ENCODE results near the gene CRELD2.

CRELD2 gene

GRCh38 chr22:49966774-49967705 is 48.6 kb downstream of the CRELD2 start:
- TF ChIP-seq, protein P1, sequence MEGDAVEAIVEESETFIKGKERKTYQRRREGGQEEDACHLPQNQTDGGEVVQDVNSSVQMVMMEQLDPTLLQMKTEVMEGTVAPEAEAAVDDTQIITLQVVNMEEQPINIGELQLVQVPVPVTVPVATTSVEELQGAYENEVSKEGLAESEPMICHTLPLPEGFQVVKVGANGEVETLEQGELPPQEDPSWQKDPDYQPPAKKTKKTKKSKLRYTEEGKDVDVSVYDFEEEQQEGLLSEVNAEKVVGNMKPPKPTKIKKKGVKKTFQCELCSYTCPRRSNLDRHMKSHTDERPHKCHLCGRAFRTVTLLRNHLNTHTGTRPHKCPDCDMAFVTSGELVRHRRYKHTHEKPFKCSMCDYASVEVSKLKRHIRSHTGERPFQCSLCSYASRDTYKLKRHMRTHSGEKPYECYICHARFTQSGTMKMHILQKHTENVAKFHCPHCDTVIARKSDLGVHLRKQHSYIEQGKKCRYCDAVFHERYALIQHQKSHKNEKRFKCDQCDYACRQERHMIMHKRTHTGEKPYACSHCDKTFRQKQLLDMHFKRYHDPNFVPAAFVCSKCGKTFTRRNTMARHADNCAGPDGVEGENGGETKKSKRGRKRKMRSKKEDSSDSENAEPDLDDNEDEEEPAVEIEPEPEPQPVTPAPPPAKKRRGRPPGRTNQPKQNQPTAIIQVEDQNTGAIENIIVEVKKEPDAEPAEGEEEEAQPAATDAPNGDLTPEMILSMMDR (IDR thresholded peaks at IDR 0.05; ENCODE audit: borderline replicate concordance, insufficient read depth, low read depth, low read length) = no peak
- H3K4me3 ChIP-seq (ENCODE audit: low read depth, low read length) = no peak overlapping the region

DNA sequence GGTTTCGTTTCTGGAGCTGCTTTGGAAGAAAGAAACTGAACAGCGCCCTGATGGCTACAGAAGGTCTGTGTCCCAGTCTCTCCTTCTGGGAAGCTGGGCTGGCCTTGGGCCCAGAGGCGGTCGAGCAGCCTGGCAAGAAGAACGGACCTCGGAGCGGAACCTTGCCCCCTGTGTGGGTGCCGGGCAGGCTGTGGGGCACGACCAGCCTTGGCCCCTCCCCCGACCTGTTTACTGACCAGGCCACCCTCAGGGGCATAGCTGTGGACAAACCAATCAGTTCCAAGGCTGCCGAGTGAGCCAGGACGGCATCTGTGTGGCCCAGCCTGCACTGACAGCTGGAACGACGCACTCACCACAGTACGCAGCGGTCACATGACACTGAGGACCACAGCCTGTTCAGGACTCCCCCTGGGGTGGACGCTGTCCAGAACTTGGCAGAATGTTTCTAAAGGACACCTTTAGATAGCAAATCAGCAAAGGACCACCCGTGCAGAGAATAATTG is 49.3 kb downstream of the CRELD2 start:
- H3K4me3 ChIP-seq (ENCODE audit: low read depth, low read length) = no peak overlapping the region
- TF ChIP-seq, protein P1 (IDR thresholded peaks at IDR 0.05; ENCODE audit: borderline replicate concordance, insufficient read depth, low read depth, low read length) = no peak

- H3K4me3 ChIP-seq (ENCODE audit: low read depth, low read length) = no peak overlapping the region
- TF ChIP-seq, protein P1 (IDR thresholded peaks at IDR 0.05; ENCODE audit: borderline replicate concordance, insufficient read depth, low read depth, low read length) = no peak
These were observed 49.9 kb downstream of the CRELD2 start for GRCh38 chr22:49968313-49968830.

DNA sequence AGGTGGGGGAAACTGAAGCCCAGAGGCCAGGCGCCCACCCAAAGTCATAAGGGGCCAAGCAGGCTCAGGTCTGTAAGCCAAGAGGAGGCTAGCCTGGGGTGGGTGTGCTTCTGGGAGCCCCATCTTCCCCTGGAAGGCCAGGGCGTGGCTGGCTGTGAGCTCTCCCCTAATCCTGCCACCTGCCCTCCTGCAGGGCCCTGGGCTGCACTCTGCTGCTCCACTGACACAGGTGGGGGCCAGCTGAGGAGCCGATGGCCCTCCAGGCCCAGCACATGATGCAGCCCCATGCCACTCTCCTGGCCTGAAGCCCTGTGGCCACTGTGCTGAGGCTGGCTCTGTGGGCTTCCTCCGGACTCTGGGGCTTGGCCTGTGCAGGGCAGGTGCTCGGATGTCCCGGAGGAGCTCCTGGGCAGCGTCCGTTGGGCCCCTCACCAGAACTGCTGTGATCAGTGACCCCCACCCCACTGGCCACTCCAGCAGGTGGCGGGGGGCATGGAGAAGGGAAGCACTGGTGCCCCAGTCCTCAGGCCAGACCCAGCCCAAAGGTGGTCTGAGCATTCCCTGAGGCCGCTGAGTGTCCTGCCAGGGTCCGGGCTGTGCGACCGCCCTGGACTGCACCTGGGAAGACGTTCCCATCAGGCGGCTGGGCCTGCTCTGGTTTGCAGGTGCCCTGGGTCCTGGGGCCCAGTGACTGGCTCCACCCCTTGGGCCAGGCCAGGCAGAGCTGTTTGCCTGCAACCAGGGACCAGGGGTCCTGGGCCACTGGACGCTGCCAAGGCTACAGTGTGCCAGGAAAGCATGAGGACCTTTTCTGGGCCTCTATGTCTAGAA is 50.6 kb downstream of the CRELD2 start:
- TF ChIP-seq, protein P1 (IDR thresholded peaks at IDR 0.05; ENCODE audit: borderline replicate concordance, insufficient read depth, low read depth, low read length) = no peak
- no peak overlapping the region for H3K4me3 ChIP-seq (ENCODE audit: low read depth, low read length)

DNA sequence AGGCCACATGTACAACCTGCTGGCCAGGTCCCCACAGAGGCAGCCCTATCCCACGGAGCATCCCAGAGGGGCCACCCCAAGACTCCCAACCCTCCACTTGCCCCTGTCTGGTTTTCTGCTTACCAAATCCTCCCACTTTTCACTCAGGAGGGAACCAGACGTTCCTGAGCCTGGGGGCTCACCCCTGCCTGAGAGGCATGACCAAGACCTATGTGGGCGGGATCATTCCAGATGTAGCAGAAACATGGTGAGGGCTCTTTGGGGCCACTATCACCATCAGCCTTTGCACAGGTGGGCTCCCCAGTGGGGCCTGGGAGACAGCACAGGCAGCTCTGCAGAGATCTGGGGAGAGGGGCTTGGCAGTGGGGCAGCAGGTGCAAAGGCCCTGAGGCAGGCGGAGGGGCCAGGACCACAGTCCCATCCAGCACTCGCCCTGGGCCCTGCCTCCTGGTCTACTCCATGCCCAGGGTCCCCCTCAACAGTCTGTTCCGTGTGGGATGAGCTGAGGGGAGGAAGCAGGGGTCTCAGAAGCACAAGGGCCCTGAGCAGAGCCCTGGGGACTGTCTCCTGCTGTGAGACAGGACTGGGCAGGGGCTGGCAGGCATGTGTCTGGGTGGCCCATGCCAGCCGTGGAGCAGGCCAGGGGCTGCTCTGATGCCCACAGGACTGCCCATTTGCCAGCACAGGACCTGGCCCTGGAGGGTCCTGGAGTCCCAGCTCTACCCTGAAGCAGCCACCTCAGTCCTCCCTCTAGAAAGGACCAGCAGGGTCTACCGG is 51.5 kb downstream of the CRELD2 start:
- TF ChIP-seq, protein P1 (IDR thresholded peaks at IDR 0.05; ENCODE audit: borderline replicate concordance, insufficient read depth, low read depth, low read length) = no peak
- H3K4me3 ChIP-seq (ENCODE audit: low read depth, low read length) = no peak overlapping the region

- TF ChIP-seq, protein P1 (IDR thresholded peaks at IDR 0.05; ENCODE audit: borderline replicate concordance, insufficient read depth, low read depth, low read length) = no peak
- H3K4me3 ChIP-seq (ENCODE audit: low read depth, low read length) = peak overlapping the region; percentile 59
These were observed 52.2 kb downstream of the CRELD2 start for GRCh38 chr22:49970528-49971231.

Data from GM12875 (cell line).